HG02943 (cell line): ENCODE measurements around the gene CCT3.

Experiments used
- ATAC-seq: cut with Tn5 transposase; IDR thresholded peaks from one replicate; pipeline ENCODE4 v1.9.1; 2021; ENCODE audit warnings: mild to moderate bottlenecking, low read depth, moderate library complexity; ENCODE audit not compliant: unreplicated experiment

The CCT3 gene

DNA sequence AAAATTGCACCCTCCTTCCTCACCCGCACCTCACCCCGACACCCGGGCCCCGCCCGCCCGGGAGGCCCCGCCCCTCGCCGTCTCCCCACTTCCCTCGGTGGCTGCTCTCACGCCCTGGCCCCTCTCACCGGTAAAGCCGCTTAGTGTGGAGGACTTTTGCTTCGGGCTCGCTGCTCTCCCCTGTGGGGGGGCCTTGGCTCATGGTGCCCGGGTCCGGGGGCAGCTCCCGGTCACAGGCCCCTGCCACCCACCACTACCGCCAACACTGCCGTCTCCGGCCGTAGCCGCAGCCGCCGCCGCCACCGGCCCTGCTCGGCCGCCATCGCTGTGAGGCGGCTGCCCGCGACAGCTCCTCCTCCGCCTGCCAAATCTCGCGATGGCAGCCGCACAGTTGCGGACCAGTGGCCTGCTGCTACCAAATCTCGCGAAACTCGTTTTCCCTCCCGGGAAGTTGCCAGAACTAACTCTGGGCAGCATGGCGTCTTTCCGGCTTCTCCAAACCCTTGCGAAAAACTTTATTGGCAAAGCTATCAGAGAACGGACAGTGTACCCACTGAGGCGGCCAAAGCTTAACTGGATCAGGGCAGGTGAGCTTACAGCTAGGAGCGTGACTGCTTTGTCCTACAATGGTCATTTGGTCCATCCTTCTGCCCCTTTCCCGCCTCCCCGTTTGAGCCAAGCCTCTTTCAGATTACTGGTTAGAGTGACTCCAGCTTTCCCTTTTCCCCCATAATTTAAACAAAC lies 55.4 kb downstream of the CCT3 start, which contains the start of gene SMG5:
SMG5 (minus strand) TSS at position 347 of the 744 bp plus-strand sequence; CDS start at position 202, 145 bp downstream.
- peak; percentile 79 for ATAC-seq

DNA sequence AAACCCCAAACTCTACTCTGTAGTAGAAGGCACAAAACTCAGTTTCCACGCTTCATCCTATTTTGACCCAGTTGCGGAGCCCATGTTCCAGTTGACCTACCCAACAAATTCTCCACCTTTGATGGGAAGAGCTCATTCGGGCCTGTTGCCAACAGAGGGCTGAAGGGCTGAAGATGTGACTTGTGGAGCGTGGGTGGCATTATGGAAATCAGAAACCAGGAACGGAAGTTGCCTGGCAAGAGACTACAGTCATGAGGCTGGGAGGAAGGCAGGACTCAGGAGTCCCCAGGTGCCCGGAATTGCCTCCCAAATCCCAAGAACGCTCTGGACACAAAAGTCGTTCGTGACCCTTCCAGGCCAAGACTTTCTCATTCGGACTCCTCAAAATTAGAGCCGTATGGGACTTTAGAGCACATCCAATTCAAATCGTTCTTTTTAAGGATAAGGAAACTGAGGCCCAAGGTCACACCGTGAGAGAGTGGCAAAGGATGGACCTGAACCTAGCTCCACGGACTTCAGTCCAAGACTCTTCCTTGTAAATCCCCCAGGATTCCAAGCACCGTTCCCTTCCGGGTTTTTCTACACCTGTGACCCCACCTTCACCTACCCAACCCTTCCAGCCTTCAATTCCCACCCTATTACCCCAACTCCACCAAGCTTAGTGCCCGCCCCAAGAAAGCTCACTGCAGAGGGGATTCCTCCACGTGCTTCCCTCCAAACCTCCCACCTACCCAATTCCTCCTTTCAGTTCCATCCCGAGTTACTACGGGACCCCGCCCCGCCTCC lies 56.2 kb downstream of the CCT3 start:
- no peak for ATAC-seq

DNA sequence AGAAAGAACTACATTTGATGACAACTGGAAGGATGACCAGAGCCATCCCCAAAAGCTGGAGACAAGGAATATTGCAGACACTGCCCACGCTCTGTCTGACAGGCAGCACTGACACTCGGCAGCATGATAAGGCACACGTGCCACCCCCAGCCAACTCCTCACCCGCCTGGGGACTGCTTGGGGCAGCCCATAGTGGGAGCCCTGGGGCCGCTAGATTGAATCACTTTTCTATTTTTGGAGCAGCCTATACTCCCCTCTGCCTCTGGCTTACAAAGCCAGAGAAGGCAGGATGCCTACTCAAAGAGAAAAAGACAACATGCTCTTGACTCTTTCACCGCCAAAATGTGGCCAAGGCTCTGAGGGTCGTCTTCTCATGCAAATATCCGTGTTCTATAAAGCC lies 56.8 kb downstream of the CCT3 start:
- ATAC-seq, result no peak

DNA sequence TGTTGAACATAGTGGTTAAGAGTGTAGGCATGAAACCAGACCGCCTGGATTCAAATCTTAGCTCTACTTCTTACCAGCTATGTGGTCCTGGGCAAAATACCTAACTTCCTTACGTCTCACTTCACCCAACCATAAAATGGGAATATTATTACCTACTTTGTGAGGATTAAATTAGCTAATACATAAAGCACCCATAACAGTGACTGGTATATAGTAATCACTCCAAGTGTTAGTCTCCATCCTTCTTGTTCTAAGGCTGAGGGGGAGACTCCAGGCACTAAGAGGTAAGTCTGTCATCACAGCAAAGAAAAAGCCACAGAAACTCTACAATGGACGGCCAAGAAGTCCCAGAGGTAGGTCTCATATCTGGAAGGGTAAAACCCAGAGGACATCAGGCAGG lies 58.3 kb downstream of the CCT3 start:
- no peak for ATAC-seq

- ATAC-seq, result no peak
These were observed 61.1 kb downstream of the CCT3 start for GRCh38 chr1:156276966-156277381.

DNA sequence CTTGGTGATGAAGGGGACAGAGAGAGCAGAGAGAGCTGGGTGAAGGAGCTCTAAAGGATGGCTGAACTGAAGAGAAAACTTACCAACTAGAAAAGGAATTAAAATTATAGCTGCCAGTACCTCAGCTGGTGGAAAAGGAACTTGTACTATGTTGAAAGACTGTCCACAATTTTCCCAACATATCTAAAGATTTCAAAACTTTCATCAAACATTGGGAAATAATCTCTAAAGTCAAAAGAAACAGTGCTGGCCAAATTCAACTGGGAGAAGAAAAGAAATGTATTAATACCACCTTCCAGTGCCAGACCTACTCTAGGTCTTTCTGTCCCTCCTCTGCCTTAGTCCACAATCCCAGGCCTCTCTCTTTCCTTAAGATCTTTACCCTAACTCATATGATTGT lies 61.6 kb downstream of the CCT3 start:
- no peak for ATAC-seq

GRCh38 chr1:156270314-156270713 lies 67.8 kb downstream of the CCT3 start:
- no peak for ATAC-seq

GRCh38 chr1:156268336-156268735 lies 69.8 kb downstream of the CCT3 start:
- ATAC-seq, result no peak

GRCh38 chr1:156266051-156266450 lies 72.0 kb downstream of the CCT3 start:
- ATAC-seq, result no peak

DNA sequence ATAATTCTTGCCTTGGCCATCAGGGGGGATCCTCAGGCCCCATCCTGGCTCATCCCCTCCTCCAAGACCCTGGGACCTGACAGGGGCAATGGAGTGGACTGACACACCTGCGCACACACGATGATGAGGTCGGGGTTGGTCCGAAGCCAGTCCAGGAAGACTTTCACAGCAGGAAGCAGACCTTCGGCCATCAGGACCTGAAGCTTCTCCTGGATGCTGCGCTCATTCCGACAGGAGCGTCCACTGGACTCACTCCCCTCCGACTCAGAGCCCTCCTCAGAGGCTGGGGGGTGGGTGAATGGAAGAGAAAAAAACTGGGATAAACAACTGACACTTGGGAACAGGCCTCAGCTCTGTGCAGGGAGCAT lies 74.8 kb downstream of the CCT3 start:
- ATAC-seq, result no peak

GRCh38 chr1:156262461-156263287 lies 75.4 kb downstream of the CCT3 start:
- ATAC-seq, result no peak

DNA sequence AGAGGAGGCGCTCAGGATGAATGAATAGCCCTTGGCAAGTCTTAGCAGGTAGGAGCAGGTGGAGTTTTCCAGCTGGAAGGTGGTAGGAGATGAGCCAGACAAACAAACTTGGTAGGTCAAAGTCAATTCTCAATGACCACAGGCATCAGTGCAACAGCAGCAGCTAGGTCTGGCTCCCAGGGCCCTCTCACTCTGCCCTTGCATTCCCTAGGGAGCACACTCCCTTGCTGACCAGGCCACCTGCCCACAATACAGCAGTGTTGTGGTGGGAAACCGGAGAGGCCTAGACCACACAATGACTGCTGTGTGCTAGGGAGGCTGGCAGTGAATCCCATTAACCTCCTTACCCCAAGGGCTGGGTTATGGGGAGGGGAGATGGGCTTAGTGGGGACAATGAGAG lies 77.2 kb downstream of the CCT3 start:
- no peak for ATAC-seq

GRCh38 chr1:156259805-156260204 lies 78.3 kb downstream of the CCT3 start:
- ATAC-seq, result no peak
